Measurements from ENCODE around the gene ZNF678.
"Not testable (repeated sequence)": the region's sequence is repeated elsewhere in the genome, so short reads cannot be mapped to it uniquely, and the experiment has no call there.

Gene ZNF678

GRCh38 chr1:227606271-227606670 is 42.9 kb downstream of the ZNF678 start:
- H3K36me3 ChIP-seq (ENCODE audit: insufficient read depth, low read length); H3K4me1 ChIP-seq (ENCODE audit: insufficient read depth, low read length); H3K9ac ChIP-seq (ENCODE audit: low read depth, low read length); H3K27me3 ChIP-seq (ENCODE audit: insufficient read depth, low read length); H3K4me3 ChIP-seq (ENCODE audit: low read length); H3K27ac ChIP-seq (ENCODE audit: low read depth, low read length): not testable (repeated sequence)
- peaks cover 13% of the 10 kb centered on the region; the same call in 1 of the 2 replicates for H3K9me3 ChIP-seq (ENCODE audit: insufficient read depth, low read depth, low read length)
- 95% methylated on average over 9 of the region's 9 CpGs for WGBS

GRCh38 chr1:227607336-227607898 is 44.1 kb downstream of the ZNF678 start:
- Histone ChIP-seq H3K27me3 (ENCODE audit: insufficient read depth, low read length) (no peaks in the 10 kb centered on the region), H3K4me1 (ENCODE audit: insufficient read depth, low read length) (peaks cover 6% of the 10 kb centered on the region), H3K36me3 (ENCODE audit: insufficient read depth, low read length) (peaks cover 15% of the 10 kb centered on the region), H3K4me3 (ENCODE audit: low read length) (no peak overlapping the region), H3K9ac (ENCODE audit: low read depth, low read length) (no peak overlapping the region), H3K27ac (ENCODE audit: low read depth, low read length) (no peak overlapping the region), H3K9me3 (ENCODE audit: insufficient read depth, low read depth, low read length) (peaks cover 13% of the 10 kb centered on the region; the same call in 1 of the 2 replicates)
- no CpG with 5 or more reads among the region's 3 CpGs for WGBS

GRCh38 chr1:227612658-227613057 is 49.3 kb downstream of the ZNF678 start:
- H3K27me3 ChIP-seq (ENCODE audit: insufficient read depth, low read length), result no peaks in the 10 kb centered on the region
- H3K4me3 ChIP-seq (ENCODE audit: low read length), result no peak overlapping the region
- H3K36me3 ChIP-seq (ENCODE audit: insufficient read depth, low read length), result peaks cover 15% of the 10 kb centered on the region
- H3K27ac ChIP-seq (ENCODE audit: low read depth, low read length), result no peak overlapping the region
- H3K9ac ChIP-seq (ENCODE audit: low read depth, low read length), result no peak overlapping the region
- peaks cover 13% of the 10 kb centered on the region; the same call in 1 of the 2 replicates for H3K9me3 ChIP-seq (ENCODE audit: insufficient read depth, low read depth, low read length)
- WGBS, result 98% methylated on average over 1 of the region's 1 CpG
- H3K4me1 ChIP-seq (ENCODE audit: insufficient read depth, low read length), result no peaks in the 10 kb centered on the region

GRCh38 chr1:227613526-227613925 is 50.2 kb downstream of the ZNF678 start:
- Histone ChIP-seq H3K36me3 (ENCODE audit: insufficient read depth, low read length) (peaks cover 15% of the 10 kb centered on the region), H3K4me1 (ENCODE audit: insufficient read depth, low read length) (no peaks in the 10 kb centered on the region), H3K27ac (ENCODE audit: low read depth, low read length) (no peak overlapping the region), H3K27me3 (ENCODE audit: insufficient read depth, low read length) (no peaks in the 10 kb centered on the region), H3K9me3 (ENCODE audit: insufficient read depth, low read depth, low read length) (peaks cover 6% of the 10 kb centered on the region; the same call in 1 of the 2 replicates), H3K9ac (ENCODE audit: low read depth, low read length) (no peak overlapping the region), H3K4me3 (ENCODE audit: low read length) (no peak overlapping the region)
- 86% methylated on average over 1 of the region's 1 CpG for WGBS

- Histone ChIP-seq H3K36me3 (ENCODE audit: insufficient read depth, low read length) (peaks cover 12% of the 10 kb centered on the region; the same call in 1 of the 2 replicates), H3K4me3 (ENCODE audit: low read length) (no peak overlapping the region), H3K9ac (ENCODE audit: low read depth, low read length) (no peak overlapping the region), H3K27me3 (ENCODE audit: insufficient read depth, low read length) (no peaks in the 10 kb centered on the region), H3K4me1 (ENCODE audit: insufficient read depth, low read length) (peaks cover 5% of the 10 kb centered on the region; the same call in 1 of the 2 replicates), H3K9me3 (ENCODE audit: insufficient read depth, low read depth, low read length) (peaks cover 19% of the 10 kb centered on the region; the same call in 1 of the 2 replicates), H3K27ac (ENCODE audit: low read depth, low read length) (no peak overlapping the region)
- WGBS, result 91% methylated on average over 1 of the region's 1 CpG
These were observed 57.9 kb downstream of the ZNF678 start for GRCh38 chr1:227621211-227621610.

- no peaks in the 10 kb centered on the region for H3K27me3 ChIP-seq (ENCODE audit: insufficient read depth, low read length)
- 62% methylated on average over 1 of the region's 1 CpG for WGBS
- H3K27ac ChIP-seq (ENCODE audit: low read depth, low read length), result no peak overlapping the region
- peaks cover 19% of the 10 kb centered on the region; the same call in 1 of the 2 replicates for H3K9me3 ChIP-seq (ENCODE audit: insufficient read depth, low read depth, low read length)
- peaks cover 5% of the 10 kb centered on the region; the same call in 1 of the 2 replicates for H3K4me1 ChIP-seq (ENCODE audit: insufficient read depth, low read length)
- H3K36me3 ChIP-seq (ENCODE audit: insufficient read depth, low read length), result peaks cover 12% of the 10 kb centered on the region; the same call in 1 of the 2 replicates
- no peak overlapping the region for H3K9ac ChIP-seq (ENCODE audit: low read depth, low read length)
- no peak overlapping the region for H3K4me3 ChIP-seq (ENCODE audit: low read length)
These were observed 59.6 kb downstream of the ZNF678 start for GRCh38 chr1:227622739-227623475.

GRCh38 chr1:227632325-227632724 is 69.0 kb downstream of the ZNF678 start:
- H3K9me3 ChIP-seq (ENCODE audit: insufficient read depth, low read depth, low read length), result peaks cover 22% of the 10 kb centered on the region; the same call in 1 of the 2 replicates
- H3K36me3 ChIP-seq (ENCODE audit: insufficient read depth, low read length), result no peaks in the 10 kb centered on the region

GRCh38 chr1:227635596-227635995 is 72.2 kb downstream of the ZNF678 start:
- Histone ChIP-seq H3K4me3 (ENCODE audit: low read length) (no peak overlapping the region), H3K36me3 (ENCODE audit: insufficient read depth, low read length) (no peaks in the 10 kb centered on the region), H3K4me1 (ENCODE audit: insufficient read depth, low read length) (no peaks in the 10 kb centered on the region), H3K27me3 (ENCODE audit: insufficient read depth, low read length) (no peaks in the 10 kb centered on the region), H3K9ac (ENCODE audit: low read depth, low read length) (no peak overlapping the region), H3K27ac (ENCODE audit: low read depth, low read length) (no peak overlapping the region), H3K9me3 (ENCODE audit: insufficient read depth, low read depth, low read length) (peaks cover 43% of the 10 kb centered on the region; the same call in 1 of the 2 replicates)
- WGBS, result 94% methylated on average over 9 of the region's 9 CpGs

More at GRCh38 chr1:227632325-227632724, 69.0 kb downstream of the ZNF678 start:
- H3K27ac ChIP-seq (ENCODE audit: low read depth, low read length), result no peak overlapping the region
- H3K4me1 ChIP-seq (ENCODE audit: insufficient read depth, low read length), result no peaks in the 10 kb centered on the region
- H3K9ac ChIP-seq (ENCODE audit: low read depth, low read length), result no peak overlapping the region
- 92% methylated on average over 13 of the region's 13 CpGs for WGBS
- no peaks in the 10 kb centered on the region for H3K27me3 ChIP-seq (ENCODE audit: insufficient read depth, low read length)
- no peak overlapping the region for H3K4me3 ChIP-seq (ENCODE audit: low read length)

GRCh38 chr1:227654431-227654830 is 91.1 kb downstream of the ZNF678 start:
- Histone ChIP-seq H3K4me3 (ENCODE audit: low read length) (no peak overlapping the region), H3K27me3 (ENCODE audit: insufficient read depth, low read length) (no peaks in the 10 kb centered on the region), H3K27ac (ENCODE audit: low read depth, low read length) (no peak overlapping the region), H3K36me3 (ENCODE audit: insufficient read depth, low read length) (peaks cover 96% of the 10 kb centered on the region), H3K4me1 (ENCODE audit: insufficient read depth, low read length) (no peaks in the 10 kb centered on the region), H3K9me3 (ENCODE audit: insufficient read depth, low read depth, low read length) (peaks cover 100% of the 10 kb centered on the region), H3K9ac (ENCODE audit: low read depth, low read length) (no peak overlapping the region)
- 92% methylated on average over 2 of the region's 2 CpGs for WGBS

- Histone ChIP-seq H3K4me3 (ENCODE audit: low read length) (peak overlapping the region; percentile 30; the same call in 1 of the 2 replicates), H3K27me3 (ENCODE audit: insufficient read depth, low read length) (no peaks in the 10 kb centered on the region), H3K27ac (ENCODE audit: low read depth, low read length) (no peak overlapping the region), H3K9ac (ENCODE audit: low read depth, low read length) (no peak overlapping the region), H3K4me1 (ENCODE audit: insufficient read depth, low read length) (no peaks in the 10 kb centered on the region), H3K9me3 (ENCODE audit: insufficient read depth, low read depth, low read length) (peaks cover 100% of the 10 kb centered on the region), H3K36me3 (ENCODE audit: insufficient read depth, low read length) (peaks cover 95% of the 10 kb centered on the region)
- 94% methylated on average over 4 of the region's 6 CpGs for WGBS
These were observed 91.7 kb downstream of the ZNF678 start for GRCh38 chr1:227654858-227655752.

GRCh38 chr1:227661495-227661894 is 98.1 kb downstream of the ZNF678 start:
- Histone ChIP-seq H3K4me1 (ENCODE audit: insufficient read depth, low read length) (no peaks in the 10 kb centered on the region), H3K9ac (ENCODE audit: low read depth, low read length) (no peak overlapping the region), H3K36me3 (ENCODE audit: insufficient read depth, low read length) (peaks cover 54% of the 10 kb centered on the region), H3K4me3 (ENCODE audit: low read length) (no peak overlapping the region), H3K27ac (ENCODE audit: low read depth, low read length) (no peak overlapping the region), H3K27me3 (ENCODE audit: insufficient read depth, low read length) (no peaks in the 10 kb centered on the region), H3K9me3 (ENCODE audit: insufficient read depth, low read depth, low read length) (peaks cover 98% of the 10 kb centered on the region)

Measured in HUES64 (cell line).